Skeletal muscle satellite cell (primary cell): Measurements from ENCODE around the gene DDX31.

Experiments
- H3K27me3 ChIP-seq: 2 replicates; pipeline ENCODE4 v1.7.0; 2013; ENCODE audit warnings: low read length; ENCODE audit not compliant: control insufficient read depth, insufficient read depth
- H3K36me3 ChIP-seq: 2 replicates; pipeline ENCODE4 v1.7.0; 2013; ENCODE audit warnings: mild to moderate bottlenecking, control low read depth, low read length; ENCODE audit not compliant: insufficient read depth
- H3K4me1 ChIP-seq: 2 replicates; pipeline ENCODE4 v1.7.0; 2013; ENCODE audit warnings: low read length; ENCODE audit not compliant: control insufficient read depth, insufficient read depth
- H3K4me2 ChIP-seq: 2 replicates; pipeline ENCODE4 v1.7.0; 2013; ENCODE audit warnings: mild to moderate bottlenecking, low read length
- H3K4me3 ChIP-seq: 2 replicates; pipeline ENCODE4 v1.7.0; 2013; ENCODE audit warnings: low read length
- H3K9ac ChIP-seq: 2 replicates; pipeline ENCODE4 v1.7.0; 2013; ENCODE audit warnings: mild to moderate bottlenecking, low read depth, low read length, moderate library complexity
- H3K9me3 ChIP-seq: replicated peaks from 2 replicates; pipeline ENCODE4 v1.7.0; 2013; ENCODE audit warnings: mild to moderate bottlenecking, control low read depth, low read length

Gene DDX31

GRCh38 chr9:132702254-132702653 is 32.5 kb upstream of the DDX31 start:
- no peak overlapping the region for H3K4me3 ChIP-seq
- H3K4me2 ChIP-seq: no peak overlapping the region
- H3K9ac ChIP-seq: no peak overlapping the region
- H3K27me3 ChIP-seq: peaks cover 7% of the 10 kb centered on the region
- no peaks in the 10 kb centered on the region for H3K4me1 ChIP-seq
- no peaks in the 10 kb centered on the region for H3K36me3 ChIP-seq
- peaks cover 10% of the 10 kb centered on the region for H3K9me3 ChIP-seq

- Histone ChIP-seq H3K4me3 (no peak overlapping the region), H3K9me3 (peaks cover 10% of the 10 kb centered on the region), H3K27me3 (no peaks in the 10 kb centered on the region), H3K36me3 (no peaks in the 10 kb centered on the region), H3K4me2 (no peak overlapping the region), H3K9ac (no peak overlapping the region), H3K4me1 (no peaks in the 10 kb centered on the region)
Measured at GRCh38 chr9:132699956-132700355, 30.2 kb upstream of the DDX31 start.

GRCh38 chr9:132698989-132699388 is 29.2 kb upstream of the DDX31 start:
- Histone ChIP-seq H3K9ac (no peak overlapping the region), H3K4me2 (no peak overlapping the region), H3K4me1 (no peaks in the 10 kb centered on the region), H3K36me3 (no peaks in the 10 kb centered on the region), H3K9me3 (peaks cover 10% of the 10 kb centered on the region), H3K27me3 (no peaks in the 10 kb centered on the region), H3K4me3 (no peak overlapping the region)

GRCh38 chr9:132697230-132697629 is 27.4 kb upstream of the DDX31 start:
- H3K4me3 ChIP-seq: no peak overlapping the region
- H3K36me3 ChIP-seq: peaks cover 1% of the 10 kb centered on the region
- no peaks in the 10 kb centered on the region for H3K27me3 ChIP-seq
- H3K4me2 ChIP-seq: no peak overlapping the region
- no peak overlapping the region for H3K9ac ChIP-seq
- H3K9me3 ChIP-seq: peaks cover 10% of the 10 kb centered on the region
- no peaks in the 10 kb centered on the region for H3K4me1 ChIP-seq

- peaks cover 10% of the 10 kb centered on the region for H3K9me3 ChIP-seq
- H3K4me3 ChIP-seq: no peak overlapping the region
- no peak overlapping the region for H3K9ac ChIP-seq
- H3K27me3 ChIP-seq: no peaks in the 10 kb centered on the region
- no peak overlapping the region for H3K4me2 ChIP-seq
- H3K4me1 ChIP-seq: no peaks in the 10 kb centered on the region
- H3K36me3 ChIP-seq: peaks cover 25% of the 10 kb centered on the region
Measured at GRCh38 chr9:132694144-132694543, 24.4 kb upstream of the DDX31 start.

GRCh38 chr9:132690696-132691095 is 20.9 kb upstream of the DDX31 start:
- Histone ChIP-seq H3K9me3 (no peaks in the 10 kb centered on the region), H3K9ac (no peak overlapping the region), H3K36me3 (peaks cover 53% of the 10 kb centered on the region), H3K4me1 (no peaks in the 10 kb centered on the region), H3K27me3 (no peaks in the 10 kb centered on the region), H3K4me3 (no peak overlapping the region), H3K4me2 (no peak overlapping the region)

GRCh38 chr9:132683873-132684272 is 14.1 kb upstream of the DDX31 start:
- H3K4me2 ChIP-seq: no peak overlapping the region
- no peaks in the 10 kb centered on the region for H3K27me3 ChIP-seq
- H3K4me1 ChIP-seq: no peaks in the 10 kb centered on the region
- H3K4me3 ChIP-seq: no peak overlapping the region
- no peaks in the 10 kb centered on the region for H3K9me3 ChIP-seq
- peaks cover 61% of the 10 kb centered on the region for H3K36me3 ChIP-seq
- no peak overlapping the region for H3K9ac ChIP-seq

GRCh38 chr9:132681561-132681960 is 11.8 kb upstream of the DDX31 start:
- Histone ChIP-seq H3K4me2 (no peak overlapping the region), H3K27me3 (no peaks in the 10 kb centered on the region), H3K36me3 (peaks cover 54% of the 10 kb centered on the region), H3K4me3 (no peak overlapping the region), H3K9ac (no peak overlapping the region), H3K4me1 (no peaks in the 10 kb centered on the region), H3K9me3 (no peaks in the 10 kb centered on the region)

GRCh38 chr9:132679946-132680625 is 10.3 kb upstream of the DDX31 start:
- H3K36me3 ChIP-seq: peaks cover 43% of the 10 kb centered on the region
- no peak overlapping the region for H3K4me2 ChIP-seq
- H3K4me1 ChIP-seq: no peaks in the 10 kb centered on the region
- H3K27me3 ChIP-seq: no peaks in the 10 kb centered on the region
- H3K9ac ChIP-seq: no peak overlapping the region
- no peak overlapping the region for H3K4me3 ChIP-seq
- no peaks in the 10 kb centered on the region for H3K9me3 ChIP-seq

- peaks cover 5% of the 10 kb centered on the region for H3K4me1 ChIP-seq
- H3K4me3 ChIP-seq: no peak overlapping the region
- H3K27me3 ChIP-seq: no peaks in the 10 kb centered on the region
- no peak overlapping the region for H3K9ac ChIP-seq
- peaks cover 30% of the 10 kb centered on the region for H3K36me3 ChIP-seq
- no peak overlapping the region for H3K4me2 ChIP-seq
- no peaks in the 10 kb centered on the region for H3K9me3 ChIP-seq
Measured at GRCh38 chr9:132677976-132678375, 8.2 kb upstream of the DDX31 start.

- Histone ChIP-seq H3K4me3 (no peak overlapping the region), H3K36me3 (peaks cover 18% of the 10 kb centered on the region), H3K4me1 (peaks cover 18% of the 10 kb centered on the region), H3K9ac (no peak overlapping the region), H3K4me2 (no peak overlapping the region), H3K9me3 (no peaks in the 10 kb centered on the region), H3K27me3 (no peaks in the 10 kb centered on the region)
Measured at GRCh38 chr9:132674485-132674884, 4.7 kb upstream of the DDX31 start.

- Histone ChIP-seq H3K27me3 (no peaks in the 10 kb centered on the region), H3K4me1 (peaks cover 18% of the 10 kb centered on the region), H3K36me3 (peaks cover 7% of the 10 kb centered on the region), H3K9ac (no peak overlapping the region), H3K9me3 (no peaks in the 10 kb centered on the region), H3K4me3 (no peak overlapping the region), H3K4me2 (peak overlapping the region; percentile 12)
Measured at GRCh38 chr9:132673355-132673754, 3.6 kb upstream of the DDX31 start.
